ENCODE results near the gene VPS51. TPM values are rescaled to one million over a fixed set of nuclear protein-coding genes. Genes with fewer than 3 reads are reported as not detected.

Gene VPS51
- total and polyA plus RNA-seq, 2 of the 13 experiments (the other 11 are each of a cell fraction or from before 2014, with no cell fraction given): 76.3 to 90.6 TPM

DNA sequence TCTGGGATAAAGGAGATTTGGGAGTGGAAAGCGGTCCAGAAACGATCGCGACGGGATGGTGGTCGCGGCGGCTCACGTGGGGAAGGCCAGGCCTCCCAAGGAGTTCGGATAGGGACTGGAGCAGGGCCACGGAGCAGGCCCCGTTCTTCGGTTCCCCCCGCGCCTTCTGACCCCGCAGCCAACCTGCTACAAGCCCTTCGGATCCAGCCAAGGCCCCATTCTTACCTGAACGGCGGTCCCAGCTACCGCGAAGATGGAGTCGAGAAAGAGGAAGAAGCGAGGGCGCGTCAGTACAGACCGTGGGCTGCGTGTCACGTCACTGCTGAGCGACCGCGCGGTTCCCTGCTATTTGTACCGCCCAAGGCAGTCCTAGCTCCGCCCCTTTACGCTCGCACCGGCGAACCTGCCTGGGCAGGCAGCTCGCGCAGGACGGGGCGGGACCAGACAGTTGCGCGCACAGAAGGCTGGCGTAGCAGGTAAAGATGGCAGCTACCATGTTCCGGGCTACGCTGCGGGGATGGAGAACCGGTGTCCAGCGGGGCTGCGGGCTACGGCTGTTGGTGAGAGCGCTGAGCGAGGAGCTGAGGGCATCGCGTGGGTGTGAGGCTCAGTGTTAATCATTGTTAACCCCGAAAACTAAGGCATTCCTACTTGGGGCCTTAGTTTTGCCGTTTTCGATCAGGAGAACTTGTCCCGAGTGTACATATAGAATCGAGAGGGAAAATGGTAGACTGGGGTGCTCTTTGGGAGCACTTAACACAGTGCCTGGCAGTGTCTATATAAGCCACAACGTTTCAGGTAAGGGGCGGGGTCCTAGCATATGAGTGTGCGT, 26.1 kb downstream of the VPS51 start, which contains the start of the genes FAU and MRPL49 (continued):
- TF ChIP-seq, protein P1, sequence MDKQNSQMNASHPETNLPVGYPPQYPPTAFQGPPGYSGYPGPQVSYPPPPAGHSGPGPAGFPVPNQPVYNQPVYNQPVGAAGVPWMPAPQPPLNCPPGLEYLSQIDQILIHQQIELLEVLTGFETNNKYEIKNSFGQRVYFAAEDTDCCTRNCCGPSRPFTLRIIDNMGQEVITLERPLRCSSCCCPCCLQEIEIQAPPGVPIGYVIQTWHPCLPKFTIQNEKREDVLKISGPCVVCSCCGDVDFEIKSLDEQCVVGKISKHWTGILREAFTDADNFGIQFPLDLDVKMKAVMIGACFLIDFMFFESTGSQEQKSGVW (CRISPR knock-in tag; IDR thresholded peaks at IDR 0.05; ENCODE audit: borderline replicate concordance): no peak; the same call in 1 of the 2 replicates
- TF ChIP-seq ZNF749 (CRISPR knock-in tag; IDR thresholded peaks at IDR 0.05; ENCODE audit: borderline replicate concordance) (no peak; the same call in 1 of the 2 replicates), HNRNPL (IDR thresholded peaks at IDR 0.05; ENCODE audit: low read depth, low read length) (0 out of 2 replicates have a peak, but pooled peaks have one; percentile 65), TBX3 (IDR thresholded peaks at IDR 0.05; ENCODE audit: borderline replicate concordance) (no peak), ZNF570 (CRISPR knock-in tag; IDR thresholded peaks at IDR 0.05; ENCODE audit: borderline replicate concordance) (no peak), TCF7L2 (IDR thresholded peaks at IDR 0.05; ENCODE audit: low read depth, low read length) (no peak), MLLT10 (CRISPR knock-in tag; IDR thresholded peaks at IDR 0.05) (no peak), FOXO1 (CRISPR knock-in tag; IDR thresholded peaks at IDR 0.05) (no peak), HOXA5 (CRISPR knock-in tag; IDR thresholded peaks at IDR 0.05) (0 out of 2 replicates have a peak, but pooled peaks have one; percentile 13), ZNF510 (CRISPR knock-in tag; IDR thresholded peaks at IDR 0.05; ENCODE audit: low read depth) (no peak), ZNF605 (CRISPR knock-in tag; IDR thresholded peaks at IDR 0.05) (peak; percentile 92), ZNF44 (CRISPR knock-in tag; IDR thresholded peaks at IDR 0.05) (no peak), PAWR (CRISPR knock-in tag; IDR thresholded peaks at IDR 0.05; ENCODE audit: borderline replicate concordance) (no peak; the same call in 1 of the 2 replicates), ELF3 (CRISPR knock-in tag; IDR thresholded peaks at IDR 0.05) (peak; percentile 92), PHF8 (CRISPR knock-in tag; IDR thresholded peaks at IDR 0.05) (peak; percentile 87), EHMT2 (IDR thresholded peaks at IDR 0.05; ENCODE audit: borderline replicate concordance, low read depth, low read length) (no peak), HOXA7 (CRISPR knock-in tag; IDR thresholded peaks at IDR 0.05) (no peak), MED8 (CRISPR knock-in tag; IDR thresholded peaks at IDR 0.05; ENCODE audit: insufficient replicate concordance) (peak; percentile 80), KAT2B (IDR thresholded peaks at IDR 0.05; ENCODE audit: borderline replicate concordance, low read depth, low read length) (no peak), ZNF629 (CRISPR knock-in tag; conservative IDR thresholded peaks at IDR 0.05) (no peak)
- TF ChIP-seq, protein P2, sequence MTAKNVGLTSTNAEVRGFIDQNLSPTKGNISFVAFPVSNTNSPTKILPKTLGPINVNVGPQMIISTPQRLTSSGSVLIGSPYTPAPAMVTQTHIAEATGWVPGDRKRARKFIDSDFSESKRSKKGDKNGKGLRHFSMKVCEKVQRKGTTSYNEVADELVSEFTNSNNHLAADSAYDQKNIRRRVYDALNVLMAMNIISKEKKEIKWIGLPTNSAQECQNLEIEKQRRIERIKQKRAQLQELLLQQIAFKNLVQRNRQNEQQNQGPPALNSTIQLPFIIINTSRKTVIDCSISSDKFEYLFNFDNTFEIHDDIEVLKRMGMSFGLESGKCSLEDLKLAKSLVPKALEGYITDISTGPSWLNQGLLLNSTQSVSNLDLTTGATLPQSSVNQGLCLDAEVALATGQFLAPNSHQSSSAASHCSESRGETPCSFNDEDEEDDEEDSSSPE (CRISPR knock-in tag; IDR thresholded peaks at IDR 0.05): peak; percentile 76
- TF ChIP-seq, protein P3, sequence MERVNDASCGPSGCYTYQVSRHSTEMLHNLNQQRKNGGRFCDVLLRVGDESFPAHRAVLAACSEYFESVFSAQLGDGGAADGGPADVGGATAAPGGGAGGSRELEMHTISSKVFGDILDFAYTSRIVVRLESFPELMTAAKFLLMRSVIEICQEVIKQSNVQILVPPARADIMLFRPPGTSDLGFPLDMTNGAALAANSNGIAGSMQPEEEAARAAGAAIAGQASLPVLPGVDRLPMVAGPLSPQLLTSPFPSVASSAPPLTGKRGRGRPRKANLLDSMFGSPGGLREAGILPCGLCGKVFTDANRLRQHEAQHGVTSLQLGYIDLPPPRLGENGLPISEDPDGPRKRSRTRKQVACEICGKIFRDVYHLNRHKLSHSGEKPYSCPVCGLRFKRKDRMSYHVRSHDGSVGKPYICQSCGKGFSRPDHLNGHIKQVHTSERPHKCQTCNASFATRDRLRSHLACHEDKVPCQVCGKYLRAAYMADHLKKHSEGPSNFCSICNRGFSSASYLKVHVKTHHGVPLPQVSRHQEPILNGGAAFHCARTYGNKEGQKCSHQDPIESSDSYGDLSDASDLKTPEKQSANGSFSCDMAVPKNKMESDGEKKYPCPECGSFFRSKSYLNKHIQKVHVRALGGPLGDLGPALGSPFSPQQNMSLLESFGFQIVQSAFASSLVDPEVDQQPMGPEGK (CRISPR knock-in tag; IDR thresholded peaks at IDR 0.05): peak; percentile 42; the same call in 1 of the 2 replicates
- TF ChIP-seq, protein P4, sequence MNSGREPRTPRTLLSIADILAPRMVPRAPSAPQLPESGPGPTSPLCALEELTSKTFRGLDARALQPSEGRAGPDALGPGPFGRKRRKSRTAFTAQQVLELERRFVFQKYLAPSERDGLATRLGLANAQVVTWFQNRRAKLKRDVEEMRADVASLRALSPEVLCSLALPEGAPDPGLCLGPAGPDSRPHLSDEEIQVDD (CRISPR knock-in tag; IDR thresholded peaks at IDR 0.05; ENCODE audit: borderline replicate concordance): peak; percentile 52; the same call in 1 of the 2 replicates
- TF ChIP-seq, protein P5, sequence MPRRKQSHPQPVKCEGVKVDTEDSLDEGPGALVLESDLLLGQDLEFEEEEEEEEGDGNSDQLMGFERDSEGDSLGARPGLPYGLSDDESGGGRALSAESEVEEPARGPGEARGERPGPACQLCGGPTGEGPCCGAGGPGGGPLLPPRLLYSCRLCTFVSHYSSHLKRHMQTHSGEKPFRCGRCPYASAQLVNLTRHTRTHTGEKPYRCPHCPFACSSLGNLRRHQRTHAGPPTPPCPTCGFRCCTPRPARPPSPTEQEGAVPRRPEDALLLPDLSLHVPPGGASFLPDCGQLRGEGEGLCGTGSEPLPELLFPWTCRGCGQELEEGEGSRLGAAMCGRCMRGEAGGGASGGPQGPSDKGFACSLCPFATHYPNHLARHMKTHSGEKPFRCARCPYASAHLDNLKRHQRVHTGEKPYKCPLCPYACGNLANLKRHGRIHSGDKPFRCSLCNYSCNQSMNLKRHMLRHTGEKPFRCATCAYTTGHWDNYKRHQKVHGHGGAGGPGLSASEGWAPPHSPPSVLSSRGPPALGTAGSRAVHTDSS (CRISPR knock-in tag; conservative IDR thresholded peaks at IDR 0.05): no peak
